Stimulated activated memory B cell treated with anti-CD40 and anti-IgM and Interleukin-4, amounts not matched to agents 10 μg/mL and 1 μg/mL and 100 μg/mL, for 72 hours (primary cell): Measurements from ENCODE around the gene SEPTIN12.

Experiments
- ATAC-seq: fragments of 150-1000 bp; cut with Tn5 transposase; 2 replicates; pipeline ENCODE4 v1.10.0; 2021
- H3K27ac Mint-ChIP-seq: one replicate; pipeline ENCODE4 v1.8.0; 2022; ENCODE audit warnings: mild to moderate bottlenecking, mixed read lengths
- H3K27me3 Mint-ChIP-seq: one replicate; pipeline ENCODE4 v1.8.0; 2022; ENCODE audit warnings: mixed read lengths
- H3K36me3 Mint-ChIP-seq: one replicate; pipeline ENCODE4 v1.8.0; 2022; ENCODE audit warnings: mixed read lengths
- H3K4me1 Mint-ChIP-seq: one replicate; pipeline ENCODE4 v1.8.0; 2022; ENCODE audit warnings: mixed read lengths
- H3K4me3 Mint-ChIP-seq: one replicate; pipeline ENCODE4 v1.8.0; 2022; ENCODE audit warnings: mild to moderate bottlenecking, moderate library complexity, mixed read lengths
- H3K9me3 Mint-ChIP-seq: one replicate; pipeline ENCODE4 v1.8.0; 2022; ENCODE audit warnings: mixed read lengths

Gene SEPTIN12

GRCh38 chr16:4811773-4812172 lies 23.6 kb upstream of the SEPTIN12 start:
- Mint-ChIP-seq H3K27me3 (no peaks in the 10 kb centered on the region), H3K9me3 (no peaks in the 10 kb centered on the region), H3K36me3 (peaks cover 66% of the 10 kb centered on the region), H3K27ac (no peak overlapping the region), H3K4me3 (no peak overlapping the region), H3K4me1 (no peaks in the 10 kb centered on the region)
- ATAC-seq: peak; percentile 16

DNA sequence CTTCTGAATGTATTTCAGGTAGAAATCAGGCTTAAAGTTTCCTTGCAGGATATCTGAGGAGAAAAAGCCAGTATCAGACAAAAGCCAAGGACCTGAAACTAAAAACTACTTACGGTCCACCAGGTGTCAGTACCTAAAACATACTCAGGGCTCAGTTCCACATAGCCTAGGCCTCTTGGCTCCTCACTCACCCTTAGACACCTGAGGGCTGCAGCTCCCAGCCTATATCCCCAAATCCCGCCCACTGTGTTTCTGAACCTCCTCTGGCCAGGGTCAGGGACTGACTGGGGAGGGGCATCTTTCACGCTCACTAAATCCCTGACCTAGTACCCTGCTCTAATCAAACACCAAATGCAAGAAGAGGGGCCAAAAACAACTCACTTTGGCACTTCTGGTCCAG lies 23.1 kb upstream of the SEPTIN12 start:
- Mint-ChIP-seq H3K27ac (no peak overlapping the region), H3K9me3 (no peaks in the 10 kb centered on the region), H3K4me1 (no peaks in the 10 kb centered on the region), H3K4me3 (no peak overlapping the region), H3K27me3 (no peaks in the 10 kb centered on the region), H3K36me3 (peaks cover 62% of the 10 kb centered on the region)
- ATAC-seq: no peak

DNA sequence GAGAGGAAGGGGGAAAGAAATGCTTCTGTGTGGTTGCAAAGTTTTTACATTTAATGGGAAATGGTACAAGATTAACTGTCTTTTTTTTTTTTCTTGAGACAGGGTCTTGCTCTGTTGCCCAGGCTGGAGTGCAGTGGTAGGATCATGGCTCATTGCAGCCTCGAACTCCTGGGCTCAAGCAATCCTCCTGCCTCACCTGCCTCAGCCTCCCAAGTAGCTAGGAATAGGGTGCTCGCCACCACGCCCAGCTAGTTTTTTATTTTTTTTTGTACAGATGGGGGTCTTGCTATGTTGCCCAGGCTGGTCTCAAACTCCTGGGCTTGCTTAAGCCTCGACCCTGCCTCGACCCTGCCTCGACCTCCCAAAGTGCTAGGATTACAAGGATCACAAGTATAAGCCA lies 18.1 kb upstream of the SEPTIN12 start:
- H3K4me3 Mint-ChIP-seq: no peak overlapping the region
- H3K27ac Mint-ChIP-seq: no peak overlapping the region
- no peak for ATAC-seq
- no peaks in the 10 kb centered on the region for H3K9me3 Mint-ChIP-seq
- H3K27me3 Mint-ChIP-seq: no peaks in the 10 kb centered on the region
- peaks cover 10% of the 10 kb centered on the region for H3K4me1 Mint-ChIP-seq
- H3K36me3 Mint-ChIP-seq: peaks cover 41% of the 10 kb centered on the region

- no peak for ATAC-seq
- Mint-ChIP-seq H3K4me3 (no peak overlapping the region), H3K9me3 (no peaks in the 10 kb centered on the region), H3K4me1 (peaks cover 19% of the 10 kb centered on the region), H3K36me3 (peaks cover 35% of the 10 kb centered on the region), H3K27me3 (no peaks in the 10 kb centered on the region), H3K27ac (no peak overlapping the region)
Observed at GRCh38 chr16:4805231-4805630, 17.1 kb upstream of the SEPTIN12 start.

- Mint-ChIP-seq H3K4me3 (peak overlapping the region; percentile 43), H3K9me3 (no peaks in the 10 kb centered on the region)
Observed at GRCh38 chr16:4803898-4804762, 16.0 kb upstream of the SEPTIN12 start.

DNA sequence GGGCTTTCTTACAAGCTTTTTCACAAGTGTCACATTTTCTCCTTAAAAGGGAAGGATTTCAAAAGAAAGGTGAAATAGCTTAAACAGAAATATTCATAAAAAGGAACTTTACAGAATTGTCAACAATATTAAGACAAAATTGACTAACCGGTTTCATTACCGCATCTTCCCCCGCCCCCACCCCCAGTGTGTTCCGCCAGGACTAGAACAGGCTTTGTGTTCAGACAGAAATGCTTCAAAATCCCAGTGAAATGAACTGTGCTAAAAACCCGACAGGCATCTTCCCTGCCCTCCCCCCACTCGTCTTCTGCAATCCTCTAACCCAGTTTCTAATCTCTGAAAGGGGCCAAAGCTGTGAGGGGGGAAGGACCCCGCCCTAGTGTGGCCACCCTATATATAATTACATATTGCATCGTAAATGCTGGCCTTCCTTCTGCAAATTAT lies 15.3 kb upstream of the SEPTIN12 start:
- ATAC-seq: no peak
- Mint-ChIP-seq H3K27ac (peak overlapping the region; percentile 84), H3K9me3 (no peaks in the 10 kb centered on the region), H3K4me1 (peaks cover 21% of the 10 kb centered on the region), H3K4me3 (peak overlapping the region; percentile 88), H3K27me3 (no peaks in the 10 kb centered on the region), H3K36me3 (peaks cover 35% of the 10 kb centered on the region)

More at GRCh38 chr16:4803898-4804762, 16.0 kb upstream of the SEPTIN12 start:
- peaks cover 21% of the 10 kb centered on the region for H3K4me1 Mint-ChIP-seq
- no peak for ATAC-seq
- no peaks in the 10 kb centered on the region for H3K27me3 Mint-ChIP-seq
- H3K27ac Mint-ChIP-seq: peak overlapping the region; percentile 13
- peaks cover 35% of the 10 kb centered on the region for H3K36me3 Mint-ChIP-seq

- Mint-ChIP-seq H3K4me3 (peak overlapping the region; percentile 88), H3K4me1 (peaks cover 21% of the 10 kb centered on the region), H3K36me3 (peaks cover 29% of the 10 kb centered on the region), H3K27me3 (no peaks in the 10 kb centered on the region), H3K27ac (peak overlapping the region; percentile 84), H3K9me3 (no peaks in the 10 kb centered on the region)
- peak; percentile 96 for ATAC-seq
Observed at GRCh38 chr16:4802659-4803287, 14.6 kb upstream of the SEPTIN12 start.

DNA sequence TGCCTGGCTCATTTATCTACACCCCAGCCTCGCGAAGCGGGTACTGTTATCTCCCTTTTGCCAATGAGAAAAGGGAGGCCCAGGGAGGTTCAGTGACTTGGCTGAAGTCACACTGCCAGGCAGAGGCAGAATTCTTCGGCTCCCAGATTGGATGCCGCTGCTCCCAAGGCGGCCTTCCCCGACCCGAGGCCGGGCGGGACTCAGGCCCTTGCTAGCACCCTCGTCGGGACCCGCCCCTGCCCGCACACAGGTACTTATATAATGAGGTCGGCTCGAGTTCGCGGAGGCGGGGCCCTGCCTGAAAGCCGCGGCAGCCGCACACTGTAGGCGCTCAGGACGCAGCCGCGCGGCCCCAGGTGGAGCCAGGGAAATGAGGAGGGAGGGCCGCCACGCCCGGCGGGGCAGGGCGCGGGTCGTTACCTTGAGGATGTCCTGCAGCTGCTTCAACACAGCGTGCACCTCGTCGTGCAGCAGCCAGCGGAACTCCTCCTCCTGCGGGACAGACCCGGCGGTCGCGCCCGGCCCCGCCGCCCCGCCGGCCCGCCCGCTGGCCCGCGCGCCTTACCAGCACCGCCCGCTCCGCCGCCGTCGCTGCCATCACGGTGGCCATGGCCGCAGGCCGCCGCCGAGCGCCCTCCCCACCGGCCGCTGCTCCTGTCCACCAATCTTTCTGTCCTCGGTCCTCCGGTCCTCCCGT lies 14.0 kb upstream of the SEPTIN12 start, which contains the start of gene ROGDI:
ROGDI (minus strand) TSS at position 672 of the 697 bp plus-strand sequence; CDS start at position 610, 62 bp downstream.
- Mint-ChIP-seq H3K36me3 (peaks cover 26% of the 10 kb centered on the region), H3K4me3 (peak within 1 kb of the TSS; percentile 88), H3K27me3 (no peaks in the 10 kb centered on the region), H3K4me1 (peaks cover 21% of the 10 kb centered on the region), H3K27ac (peak within 1 kb of the TSS; percentile 84), H3K9me3 (no peaks in the 10 kb centered on the region)
- peak; percentile 82 for ATAC-seq

DNA sequence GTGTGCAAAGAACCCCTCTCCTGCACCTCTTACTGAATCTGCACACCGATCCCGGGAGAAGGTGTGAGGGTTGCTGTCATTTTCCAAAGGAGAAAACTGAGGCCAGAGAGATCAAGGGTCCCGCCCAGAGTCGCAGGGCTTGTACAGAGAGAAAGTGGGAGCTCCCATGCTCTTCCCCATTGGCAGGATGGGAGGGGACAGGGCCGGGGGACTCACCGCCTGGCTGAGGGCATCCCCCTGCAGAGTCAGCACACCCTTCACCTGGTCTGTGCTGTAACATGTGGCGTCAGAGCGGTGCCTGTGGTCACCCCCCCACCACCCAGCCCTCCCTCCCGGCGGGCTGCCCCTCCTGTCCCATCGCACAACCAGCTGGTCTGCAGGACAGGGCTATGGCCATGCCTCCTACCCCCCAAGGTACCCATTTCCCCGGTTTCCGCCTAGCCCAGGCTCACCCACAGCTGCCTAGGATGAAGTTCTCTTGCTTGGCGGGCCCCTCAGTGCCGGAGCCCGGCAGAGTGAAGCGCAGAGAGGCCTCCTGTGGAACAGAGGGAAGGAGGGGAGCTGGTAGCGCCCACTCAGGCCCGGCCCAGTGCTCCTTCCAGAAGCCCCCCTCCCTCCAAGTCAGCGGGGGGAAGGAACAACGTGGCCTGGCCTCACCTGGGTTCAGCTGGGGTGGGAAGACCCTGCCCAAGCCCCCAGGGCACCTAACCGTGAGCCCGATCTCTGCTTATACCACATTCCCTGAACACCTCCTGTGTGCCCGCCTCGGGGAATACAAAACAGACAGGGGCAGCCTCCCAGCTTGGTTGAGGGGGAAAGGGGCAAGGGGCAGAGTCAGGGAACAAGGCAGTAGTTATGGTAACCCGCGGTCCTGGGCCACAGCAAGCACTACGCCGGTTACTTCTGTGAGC lies 13.2 kb upstream of the SEPTIN12 start:
- ATAC-seq: no peak
- Mint-ChIP-seq H3K36me3 (peaks cover 29% of the 10 kb centered on the region), H3K4me3 (peak overlapping the region; percentile 88), H3K27me3 (no peaks in the 10 kb centered on the region), H3K4me1 (peaks cover 21% of the 10 kb centered on the region), H3K9me3 (no peaks in the 10 kb centered on the region), H3K27ac (peak overlapping the region; percentile 84)

DNA sequence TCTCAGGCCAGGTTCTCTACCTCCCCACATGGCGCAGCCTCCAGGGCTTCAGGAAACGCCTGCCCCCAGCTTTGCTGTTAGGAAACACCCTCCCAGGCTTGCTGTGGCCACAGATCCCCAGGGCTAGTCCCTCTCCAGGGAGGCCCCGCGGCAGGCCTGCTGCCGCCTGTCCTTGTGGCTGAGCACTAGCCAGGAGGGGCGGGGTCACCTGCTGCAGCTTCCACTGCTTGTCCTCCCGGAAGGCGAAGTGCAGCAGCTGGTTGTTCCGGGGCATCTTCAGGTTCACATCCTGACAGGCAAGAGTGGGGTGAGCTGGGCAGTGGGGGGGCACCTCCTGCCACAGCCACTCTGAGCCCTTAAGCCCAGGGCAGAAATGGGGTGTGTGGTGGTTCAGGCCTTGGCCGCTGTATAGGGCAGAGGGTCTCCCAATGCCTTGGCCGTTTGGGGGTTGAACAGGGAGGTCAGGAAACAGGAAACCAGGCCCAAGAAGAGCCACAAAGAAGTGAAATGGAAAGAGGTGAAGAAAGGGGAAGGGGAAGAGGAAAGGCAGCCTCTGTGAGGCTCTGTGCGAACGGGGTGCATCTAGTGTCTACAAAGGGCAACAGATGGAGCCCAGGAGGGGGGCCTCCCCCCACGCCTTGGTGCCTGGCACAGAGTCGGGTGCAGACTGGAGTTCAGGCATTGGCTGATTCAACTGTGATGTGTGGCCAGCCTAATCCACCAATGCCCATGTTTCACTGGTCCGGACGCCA lies 12.3 kb upstream of the SEPTIN12 start:
- no peaks in the 10 kb centered on the region for H3K9me3 Mint-ChIP-seq
- peak overlapping the region; percentile 59 for H3K4me3 Mint-ChIP-seq
- ATAC-seq: no peak
- H3K36me3 Mint-ChIP-seq: peaks cover 23% of the 10 kb centered on the region
- H3K27ac Mint-ChIP-seq: peak overlapping the region; percentile 45
- H3K27me3 Mint-ChIP-seq: no peaks in the 10 kb centered on the region
- H3K4me1 Mint-ChIP-seq: peaks cover 21% of the 10 kb centered on the region

GRCh38 chr16:4799171-4799855 lies 11.2 kb upstream of the SEPTIN12 start:
- Mint-ChIP-seq H3K9me3 (no peaks in the 10 kb centered on the region), H3K4me1 (peaks cover 21% of the 10 kb centered on the region), H3K4me3 (no peak overlapping the region), H3K36me3 (peaks cover 13% of the 10 kb centered on the region), H3K27me3 (no peaks in the 10 kb centered on the region), H3K27ac (peak overlapping the region; percentile 30)
- no peak for ATAC-seq

DNA sequence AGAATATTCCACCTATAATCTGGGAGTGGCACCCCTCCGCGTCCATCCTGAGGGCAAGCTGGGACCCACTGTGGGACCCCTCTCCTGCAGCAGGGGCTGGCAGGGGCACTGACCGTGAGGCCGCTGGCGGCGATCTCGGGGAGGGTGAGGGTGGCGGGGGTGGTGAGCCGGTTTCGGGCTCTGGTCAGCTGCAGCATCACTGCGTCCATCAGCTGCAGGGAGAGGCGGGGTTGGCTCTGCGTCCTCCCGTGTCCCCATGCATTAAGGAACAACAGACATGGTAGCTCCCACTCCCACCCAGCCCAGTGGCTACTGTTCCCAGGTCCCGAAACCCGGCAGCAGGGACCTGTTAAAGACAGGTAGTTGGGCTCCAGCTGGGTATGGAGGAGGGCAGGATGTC lies 10.3 kb upstream of the SEPTIN12 start:
- Mint-ChIP-seq H3K4me3 (no peak overlapping the region), H3K4me1 (peaks cover 21% of the 10 kb centered on the region), H3K27me3 (no peaks in the 10 kb centered on the region), H3K9me3 (no peaks in the 10 kb centered on the region), H3K27ac (peak overlapping the region; percentile 30), H3K36me3 (peaks cover 7% of the 10 kb centered on the region)
- ATAC-seq: no peak

GRCh38 chr16:4797805-4798252 lies 9.7 kb upstream of the SEPTIN12 start:
- Mint-ChIP-seq H3K4me1 (peaks cover 17% of the 10 kb centered on the region), H3K9me3 (no peaks in the 10 kb centered on the region)

More at GRCh38 chr16:4797805-4798252, 9.7 kb upstream of the SEPTIN12 start:
- H3K27ac Mint-ChIP-seq: no peak overlapping the region
- H3K27me3 Mint-ChIP-seq: no peaks in the 10 kb centered on the region
- H3K36me3 Mint-ChIP-seq: peaks cover 7% of the 10 kb centered on the region
- no peak overlapping the region for H3K4me3 Mint-ChIP-seq
- ATAC-seq: no peak
